Hematopoietic multipotent progenitor cell (in vitro differentiated cells): ENCODE measurements around the gene SLIT3. TPM values are rescaled to one million over a fixed set of nuclear protein-coding genes. Genes with fewer than 3 reads are reported as not detected.

ENCODE experiments used
- DNase-seq, 3 donors: peaks; one replicate each; pipeline ENCODE4 v3.0.0-alpha.2; 2011 to 2015; ENCODE audit warnings: low read depth in 2 of 3, low spot score in 2 of 3
- total RNA-seq: library from RNA; depleted of rRNA; stranded (reverse); fragments of >200 nt; gene quantifications from one replicate; pipeline ENCODE4 v1.2.3, GENCODE V29; 2012

SLIT3 gene
- total RNA-seq, 1 donor = under 0.01 TPM

DNA sequence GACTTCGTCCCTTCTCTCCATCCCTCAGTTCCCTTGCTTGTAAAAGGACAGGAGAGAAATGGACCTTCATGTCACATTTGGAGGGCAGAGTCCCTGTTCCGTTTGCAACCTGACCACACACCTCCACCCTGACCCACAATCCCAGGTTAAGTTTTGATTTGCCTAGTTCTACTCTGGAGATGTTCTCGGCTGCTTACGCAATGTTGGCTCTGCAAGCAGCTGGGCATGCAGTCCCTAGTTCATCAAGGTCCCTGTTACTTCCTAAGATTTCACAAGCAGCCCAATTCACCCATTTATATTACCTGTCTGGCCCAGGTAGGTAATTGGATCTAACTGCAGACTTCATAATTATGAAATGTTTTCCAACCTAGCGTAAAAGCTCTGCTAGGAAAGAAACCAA, 28.8 kb downstream of the SLIT3 start:
- no peak for DNase-seq

DNA sequence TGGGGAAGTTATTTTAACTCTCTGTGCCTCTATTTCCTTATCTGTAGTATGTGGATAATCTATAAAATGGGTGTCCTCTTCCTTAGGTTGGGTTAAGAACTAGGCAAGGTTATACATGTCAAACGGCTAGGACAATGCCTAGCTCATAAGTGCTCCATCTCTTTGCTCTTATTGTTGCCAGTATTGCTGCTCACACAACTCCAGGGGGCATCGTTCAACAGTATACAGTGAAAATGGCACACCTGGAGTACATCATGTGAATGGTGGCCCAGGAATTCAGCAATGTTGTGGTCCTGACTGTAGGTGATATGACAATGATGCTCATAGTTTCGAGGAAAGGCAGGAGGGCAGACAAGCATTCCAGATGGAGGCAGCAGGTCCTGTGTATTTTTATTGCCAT, 30.1 kb downstream of the SLIT3 start:
- no peak for DNase-seq

DNA sequence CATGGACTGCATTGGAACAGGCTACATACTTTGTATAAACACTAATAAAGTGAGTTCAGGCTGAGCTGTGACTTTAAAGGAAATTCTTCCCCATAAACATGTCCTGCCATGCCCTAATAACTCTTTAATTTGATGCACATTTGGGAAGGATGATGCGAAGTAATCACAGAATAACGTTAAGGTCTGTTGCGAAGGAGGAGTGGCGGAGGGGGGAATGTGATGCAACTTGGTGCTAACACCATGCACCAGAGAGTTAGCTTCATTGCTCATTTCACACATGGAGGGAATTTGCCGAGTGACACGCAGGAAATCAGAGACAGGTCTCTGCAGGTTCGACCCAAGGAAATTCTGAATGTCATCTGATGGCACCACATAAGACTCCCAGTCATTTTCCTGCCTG, 32.9 kb downstream of the SLIT3 start:
- DNase-seq = no peak

DNA sequence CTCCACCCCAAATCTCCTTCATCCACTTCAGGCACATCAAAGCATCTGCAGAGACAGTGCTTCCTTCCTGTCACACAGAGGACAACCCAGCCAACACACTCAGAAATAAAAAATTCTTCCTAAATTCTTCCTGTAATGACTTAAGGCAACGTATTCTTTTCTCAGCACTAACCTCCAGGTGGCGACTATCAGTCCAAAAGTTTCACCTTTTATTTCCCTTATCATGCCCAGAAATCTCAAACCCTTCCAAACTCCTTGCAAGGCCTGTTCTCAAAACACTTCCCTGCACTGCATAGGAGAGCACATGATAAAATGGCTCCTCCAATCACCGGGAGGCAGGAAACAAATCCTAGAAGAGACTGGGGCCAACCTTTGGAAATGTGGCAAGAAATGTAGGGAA, 35.1 kb downstream of the SLIT3 start:
- no peak for DNase-seq

DNA sequence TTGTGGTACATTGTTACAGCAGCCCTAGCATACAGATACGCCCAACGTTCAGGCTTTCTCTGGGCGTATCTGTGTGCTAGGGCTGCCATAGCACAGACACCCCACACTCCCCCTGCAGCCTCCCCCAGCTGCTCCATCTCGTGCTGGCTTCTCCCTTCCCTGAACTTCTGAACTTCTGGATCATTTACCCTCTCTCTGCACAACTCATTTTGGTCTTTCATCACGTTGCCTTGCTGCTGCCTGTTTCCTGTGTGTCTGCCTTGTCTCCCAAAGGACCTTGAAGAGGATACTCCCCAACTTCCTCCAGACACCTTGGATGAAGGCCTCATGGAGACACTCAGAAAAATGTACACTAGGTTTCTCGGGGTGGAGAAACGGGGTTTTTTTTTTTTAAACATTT, 37.3 kb downstream of the SLIT3 start:
- no peak for DNase-seq

DNA sequence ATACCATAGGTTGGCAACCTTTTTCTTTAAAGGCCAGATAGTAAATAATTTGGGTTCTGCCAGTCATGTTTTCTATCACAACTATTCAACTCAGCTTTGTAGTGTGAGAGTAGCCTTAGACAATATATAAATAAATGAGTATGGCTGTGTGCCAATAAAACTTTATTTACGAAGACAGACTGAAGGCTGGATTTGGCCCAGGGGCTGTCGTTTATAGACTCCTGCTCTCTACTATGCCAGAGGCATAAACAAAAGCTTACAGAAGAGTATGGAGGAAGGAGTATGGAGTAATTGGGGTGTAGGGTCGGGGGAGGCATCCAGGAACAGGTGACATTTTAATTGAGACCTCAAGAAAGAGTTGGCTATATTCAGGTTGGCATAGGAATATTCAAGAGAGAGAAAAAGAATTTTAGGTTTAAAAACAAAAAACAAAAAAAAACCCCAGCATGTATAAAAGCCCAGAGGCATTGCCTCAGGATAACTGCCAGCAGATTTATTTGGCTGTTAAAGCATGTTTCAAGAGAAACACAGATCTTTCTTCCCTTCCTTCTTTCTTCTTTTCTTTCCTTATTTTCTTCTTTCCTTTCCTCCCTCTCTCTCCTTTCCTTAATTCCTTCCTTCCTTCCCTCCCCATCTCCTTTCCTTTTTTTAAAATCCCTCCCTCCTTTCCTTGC, 39.9 kb downstream of the SLIT3 start:
- no peak for DNase-seq

DNA sequence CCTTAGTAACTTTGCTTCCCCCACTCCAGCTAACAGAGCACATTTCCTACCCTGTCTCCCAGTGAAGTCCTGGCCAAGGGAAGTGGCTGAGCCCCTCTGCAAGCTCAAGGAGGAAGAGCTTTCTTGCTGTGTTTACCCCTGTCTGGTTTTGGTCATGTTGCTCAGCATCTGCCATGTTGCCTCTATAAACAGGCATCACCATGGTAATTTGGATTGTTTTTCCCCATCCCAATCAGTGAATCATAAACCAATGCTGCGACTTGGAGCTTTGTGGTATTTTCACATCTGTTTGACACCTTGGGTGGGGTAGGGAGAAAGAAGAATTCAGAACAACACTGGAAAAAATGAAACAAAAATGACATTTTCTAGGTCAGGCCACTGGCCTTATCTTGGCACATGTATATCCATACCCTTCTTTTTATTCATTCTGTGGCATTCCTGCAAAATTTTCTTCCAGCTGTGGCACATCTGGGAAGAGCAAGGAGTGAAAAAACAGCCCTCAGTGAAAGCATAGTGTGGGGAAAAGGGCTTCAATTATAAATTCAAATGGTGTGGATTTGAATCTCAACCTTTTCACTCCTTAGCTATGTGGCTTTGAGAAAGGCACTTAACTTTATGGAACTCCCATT, 42.5 kb downstream of the SLIT3 start:
- DNase-seq = no peak

DNA sequence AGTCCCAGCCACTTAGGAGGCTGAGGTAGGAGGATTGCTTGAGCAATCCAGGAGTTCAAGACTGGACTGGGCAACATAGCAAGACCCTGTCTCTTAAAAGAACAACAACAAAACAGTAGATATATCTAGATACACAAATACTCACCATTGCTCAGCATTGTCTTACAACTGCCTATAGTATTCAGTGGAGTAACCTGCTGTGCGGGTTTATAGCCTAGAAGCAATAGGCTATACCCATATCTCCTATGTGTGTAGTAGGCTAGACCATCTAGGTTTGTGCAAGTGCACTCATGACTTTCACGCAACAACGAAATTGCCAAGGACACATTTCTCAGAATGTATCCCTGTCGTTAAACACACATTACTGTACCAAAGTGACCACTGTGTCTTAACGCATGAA, 44.7 kb downstream of the SLIT3 start:
- DNase-seq = no peak

DNA sequence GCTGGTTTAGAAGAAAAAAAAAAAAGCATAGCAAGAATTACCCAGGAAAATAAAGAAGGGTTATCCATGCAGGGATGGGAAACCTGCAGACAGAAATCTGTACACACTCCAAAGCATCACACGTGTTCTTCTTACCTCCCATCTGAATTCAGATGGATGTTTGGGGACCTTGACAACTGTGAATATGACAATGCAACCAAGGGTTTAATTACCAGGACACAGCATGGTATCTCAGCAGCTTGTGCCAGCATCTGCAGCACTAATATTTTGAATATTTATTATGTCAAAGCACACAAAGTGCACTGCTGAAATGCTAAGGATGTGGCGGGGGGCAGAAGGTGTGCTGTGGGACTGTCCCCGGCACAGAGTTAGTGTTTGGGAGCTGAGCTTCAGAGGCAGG, 47.9 kb downstream of the SLIT3 start:
- DNase-seq = no peak

DNA sequence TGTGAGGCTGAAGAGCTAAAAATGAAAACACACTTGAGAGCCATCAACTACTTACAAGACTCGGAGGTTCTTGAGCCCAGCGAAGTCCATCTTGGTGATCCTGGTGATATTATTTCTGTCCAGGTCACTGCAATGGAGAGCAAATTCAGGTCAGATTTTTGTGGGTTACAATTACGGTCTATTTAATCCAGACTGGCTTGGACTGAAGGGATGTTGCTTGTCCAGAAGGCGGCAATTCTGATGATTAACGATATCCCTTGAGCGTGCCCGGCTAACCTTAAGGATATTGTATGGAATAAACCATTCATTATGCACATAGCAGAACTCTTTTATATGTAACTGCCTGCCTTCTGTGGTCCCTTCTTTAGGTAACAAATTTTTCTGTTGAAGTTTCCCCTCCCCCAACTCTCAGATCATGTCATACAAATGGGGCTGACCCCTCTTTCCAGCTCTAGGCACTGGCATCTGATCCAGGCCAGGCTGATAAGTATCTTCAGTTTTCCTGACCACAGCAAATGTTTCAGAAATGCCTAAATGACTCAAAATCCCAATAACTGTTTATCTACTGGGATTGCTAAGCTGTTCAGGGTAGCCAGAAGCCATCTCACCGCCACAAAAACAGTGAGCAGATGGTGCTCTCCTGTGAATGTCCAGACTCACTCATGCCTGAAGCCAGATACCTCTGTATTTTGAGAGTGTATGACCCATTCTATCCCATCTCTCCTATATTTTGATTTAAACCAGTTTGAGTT, 49.4 kb downstream of the SLIT3 start:
- DNase-seq = no peak

DNA sequence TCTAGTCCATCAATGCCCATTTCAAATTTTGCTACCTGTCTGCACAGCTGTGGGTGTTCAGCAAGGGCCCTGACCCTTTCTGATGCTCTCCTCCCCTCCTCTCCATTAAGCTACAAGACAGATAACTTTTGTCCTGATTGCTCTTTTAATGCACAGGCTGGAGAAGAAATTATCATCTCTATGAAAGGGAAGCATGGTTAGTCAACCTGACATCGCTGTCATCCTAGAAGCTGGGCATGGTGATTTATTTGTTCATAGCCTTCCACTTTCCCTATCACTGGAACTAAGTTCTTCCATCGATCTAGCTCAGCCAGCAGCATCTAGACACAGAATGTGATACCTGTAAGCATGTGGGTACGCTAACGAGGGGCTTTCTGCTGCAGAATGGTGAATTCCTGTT, 50.1 kb downstream of the SLIT3 start:
- DNase-seq = no peak

DNA sequence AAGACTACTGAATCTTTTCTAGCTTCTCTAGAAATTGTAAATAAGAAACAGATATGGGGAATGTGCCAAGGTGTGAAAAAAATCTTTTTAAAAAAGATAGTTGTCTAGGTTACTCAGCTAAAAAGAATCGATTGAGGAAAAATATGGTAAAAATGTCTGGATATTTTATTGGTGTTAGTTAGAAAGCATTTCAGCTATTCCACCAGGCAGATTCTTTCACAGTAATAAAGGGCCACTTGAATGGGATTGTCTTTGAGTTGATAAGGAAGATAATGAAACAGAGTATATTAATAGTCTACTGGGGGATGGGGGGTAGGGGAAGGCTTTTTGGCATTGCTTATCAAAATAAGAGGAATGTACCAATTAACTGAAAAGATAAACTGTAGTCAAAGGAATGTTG, 51.9 kb downstream of the SLIT3 start:
- DNase-seq = no peak

DNA sequence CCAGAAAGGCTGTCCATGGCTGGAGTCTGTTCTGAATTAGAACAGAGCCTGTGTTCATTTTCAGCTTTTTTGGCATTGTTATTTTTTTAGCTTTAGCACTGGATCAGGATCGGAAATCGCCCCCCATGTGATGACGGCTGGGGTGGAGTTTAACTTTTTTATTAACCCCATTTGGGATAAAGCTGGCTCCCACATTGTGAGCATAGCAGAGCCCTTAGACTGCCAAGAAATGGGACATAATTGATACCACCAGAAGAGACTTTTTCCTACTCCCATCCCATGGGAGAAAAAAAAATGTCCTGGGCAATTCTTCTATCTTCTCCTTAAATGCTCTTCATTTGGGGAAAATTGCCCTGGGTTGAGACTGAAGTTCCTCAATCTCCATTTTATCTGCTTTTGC, 52.4 kb downstream of the SLIT3 start:
- no peak for DNase-seq

DNA sequence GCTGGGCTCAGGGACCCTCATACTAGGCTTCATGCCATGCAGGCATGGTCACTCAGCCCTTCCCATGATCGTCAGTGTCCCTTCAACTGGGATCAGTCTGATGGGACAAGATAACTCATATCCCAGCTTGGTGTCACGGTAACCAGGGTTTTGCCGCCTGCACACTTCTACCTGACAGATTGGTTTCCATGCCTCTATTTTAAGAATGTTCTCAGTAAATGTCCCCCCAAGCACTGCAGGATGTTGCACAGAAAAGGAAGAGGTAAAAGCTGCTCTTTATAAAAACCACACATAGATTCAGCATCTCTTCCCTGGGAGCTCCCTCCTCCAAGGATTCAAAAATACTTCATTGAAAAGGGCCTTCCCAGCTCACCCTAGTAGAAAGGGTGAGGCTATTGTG, 56.1 kb downstream of the SLIT3 start:
- no peak for DNase-seq

DNA sequence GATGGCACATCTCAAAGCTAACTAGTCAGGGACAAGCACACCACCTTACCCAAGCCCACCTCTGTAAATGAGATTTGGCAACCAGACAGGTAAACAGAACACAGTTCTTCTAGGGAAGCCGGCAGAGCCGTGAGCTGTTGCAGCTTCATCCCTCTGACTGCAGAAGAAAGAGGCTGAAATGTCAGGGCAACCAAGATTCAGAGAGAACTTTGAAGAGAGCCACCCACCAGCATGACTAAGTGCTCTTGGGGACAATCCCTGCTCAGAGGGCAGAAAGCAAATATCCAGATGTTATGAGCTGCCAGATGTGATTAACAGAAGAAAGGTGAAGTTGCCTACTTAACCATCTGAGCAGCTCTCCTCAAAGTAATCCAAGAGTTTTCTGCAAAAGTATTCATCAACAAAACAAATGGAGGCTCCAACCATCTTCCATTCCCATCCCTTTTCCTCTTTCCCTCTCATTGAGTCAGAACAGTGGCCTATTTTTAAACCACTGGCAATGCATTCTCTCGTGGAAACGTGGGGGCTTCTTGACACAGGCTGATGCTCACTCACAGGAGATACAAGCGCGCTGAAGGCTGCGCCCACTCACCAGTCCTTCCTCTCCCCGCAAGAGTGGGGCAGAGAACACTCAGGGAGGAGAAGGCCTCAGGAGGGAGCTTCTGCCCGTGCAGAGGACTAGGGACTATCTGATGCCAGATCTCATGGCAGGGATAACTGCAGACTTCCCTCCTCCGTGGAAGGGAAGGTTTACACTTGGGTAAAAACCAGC, 57.1 kb downstream of the SLIT3 start:
- DNase-seq = no peak

DNA sequence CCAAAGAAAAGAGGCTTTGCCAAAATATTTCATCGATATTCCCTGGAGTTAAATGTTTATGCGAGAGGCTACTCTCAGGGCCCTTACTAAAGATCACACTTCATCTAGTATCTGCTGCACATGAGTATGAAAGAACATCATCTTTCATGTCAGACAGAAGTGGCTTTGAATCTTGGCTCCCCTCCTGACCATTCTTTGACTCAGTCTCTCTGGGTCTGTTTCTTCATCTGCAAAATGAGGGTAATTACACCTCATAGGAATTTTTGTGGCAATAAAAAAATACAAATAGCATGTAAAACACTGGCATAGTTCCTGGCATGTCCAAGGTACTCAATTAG, 58.1 kb downstream of the SLIT3 start:
- DNase-seq = no peak

DNA sequence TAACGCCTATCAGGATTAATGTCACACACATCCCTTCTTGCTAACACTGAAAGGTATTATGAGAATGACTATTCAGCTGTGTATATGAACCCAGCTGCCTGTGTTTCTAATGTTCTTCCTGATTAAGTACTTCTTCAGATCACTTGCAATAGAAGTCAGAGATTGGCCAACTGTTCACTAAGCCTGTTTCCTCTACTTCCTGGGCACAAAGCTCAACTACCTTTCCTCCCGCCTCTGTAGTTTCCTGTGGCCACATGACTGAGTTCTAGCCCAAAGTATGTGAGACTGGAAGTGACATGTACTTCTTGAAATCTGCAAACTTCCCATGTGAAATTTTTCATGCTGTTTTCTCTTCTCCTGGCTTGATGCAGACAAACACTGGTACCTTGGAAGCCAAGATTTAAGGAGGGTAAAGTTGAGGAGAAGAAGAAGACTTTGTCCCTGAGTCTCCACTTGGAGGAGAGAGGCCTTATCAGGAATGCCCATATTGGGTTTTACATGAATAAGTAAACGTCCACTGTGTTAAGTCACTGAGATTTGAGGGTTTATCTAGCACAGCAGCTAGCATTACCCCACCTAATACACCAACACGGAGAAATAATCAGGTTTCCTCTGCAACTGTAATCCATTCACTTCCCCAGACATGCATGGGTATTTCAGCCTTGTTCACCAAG, 58.6 kb downstream of the SLIT3 start:
- DNase-seq = no peak

DNA sequence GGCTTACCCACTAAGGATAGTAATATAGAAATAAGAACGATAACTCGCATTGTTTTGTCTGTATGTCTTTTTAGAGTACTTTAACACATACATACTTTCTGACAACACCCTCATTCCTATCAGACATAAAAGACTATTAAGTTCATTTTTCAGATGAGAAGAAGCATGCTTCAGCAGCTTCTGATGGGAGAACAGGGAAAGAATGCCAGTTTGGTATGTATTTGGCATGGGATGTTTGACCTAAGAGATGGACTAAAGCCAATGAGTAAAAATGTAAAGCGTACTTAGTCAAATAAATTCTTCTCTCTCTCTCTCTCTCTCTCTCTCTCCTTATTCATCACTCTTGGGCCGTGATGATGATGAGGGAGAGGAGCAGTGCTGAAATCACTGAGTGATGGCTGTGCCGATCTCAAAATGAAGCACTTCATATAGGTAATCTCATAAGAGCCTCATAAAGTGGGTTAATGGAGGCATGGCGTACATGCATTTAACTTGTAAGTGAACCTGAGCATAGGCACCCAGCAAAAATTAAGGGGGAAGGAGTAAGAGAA, 71.5 kb downstream of the SLIT3 start:
- no peak for DNase-seq

DNA sequence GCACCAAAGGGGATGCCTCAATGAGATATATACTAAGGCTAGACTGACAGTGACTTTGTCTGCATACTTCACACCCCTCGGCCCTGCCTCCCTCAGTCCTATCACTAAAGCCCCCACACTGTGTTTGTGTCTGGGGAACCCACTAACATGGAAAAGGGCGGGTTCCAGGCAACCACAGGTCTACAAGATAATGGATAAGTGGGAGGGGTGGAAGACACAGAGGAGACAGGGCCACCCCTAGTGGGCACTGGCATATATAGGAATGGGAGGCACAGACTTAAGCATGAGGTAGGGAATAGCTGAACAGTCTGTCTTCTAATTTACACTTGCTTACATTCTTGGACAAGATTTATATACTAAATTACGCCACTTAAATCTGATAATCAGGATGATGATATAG, 74.0 kb downstream of the SLIT3 start:
- DNase-seq = no peak

DNA sequence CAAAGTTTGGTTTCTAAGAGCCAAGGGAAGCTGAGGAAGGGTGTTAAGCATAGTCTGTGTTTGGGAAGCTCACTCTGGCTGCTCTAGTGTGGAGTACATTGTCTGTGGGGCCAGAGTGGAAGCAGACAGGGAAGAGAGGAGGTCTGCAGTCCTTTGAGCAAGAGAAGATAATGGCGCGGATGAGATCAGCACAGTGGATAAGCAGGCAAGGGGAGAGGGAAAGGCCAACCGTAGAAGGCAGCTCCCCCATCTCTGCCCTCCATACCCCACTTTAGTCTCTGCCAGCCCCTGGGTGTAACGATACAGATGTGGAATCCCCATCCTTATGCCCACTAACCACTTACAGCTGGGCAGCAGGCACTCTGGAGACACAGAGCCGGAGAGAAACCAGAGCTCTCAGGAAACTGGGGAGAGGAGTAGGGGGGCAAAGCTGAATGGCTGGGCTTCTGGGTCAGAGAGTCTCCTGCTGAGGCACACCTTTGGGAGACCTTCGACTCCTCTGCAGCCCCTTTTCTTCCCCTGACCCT, 75.0 kb downstream of the SLIT3 start:
- no peak for DNase-seq

DNA sequence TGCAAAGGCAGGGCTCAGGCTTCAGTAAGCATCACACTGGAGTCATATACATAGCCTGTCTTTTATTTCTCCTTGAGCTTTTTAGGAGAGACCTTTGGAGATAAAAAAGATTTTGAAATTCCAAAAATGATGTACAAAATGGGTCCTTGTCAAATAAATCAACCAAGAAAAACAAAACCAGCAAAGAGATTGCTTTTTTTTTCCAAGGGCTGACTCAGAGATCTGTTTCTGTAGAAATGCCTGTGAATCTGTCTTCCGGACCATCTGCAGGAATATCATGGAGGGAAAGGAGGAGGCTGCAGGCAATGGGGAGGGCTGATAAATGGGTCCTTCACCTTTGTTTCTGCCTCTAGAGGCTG, 77.4 kb downstream of the SLIT3 start:
- no peak for DNase-seq
